GM12801 (cell line): ENCODE measurements around the gene CORO2B.

Source experiments
- CTCF ChIP-seq: IDR thresholded peaks from one replicate; pipeline ENCODE4 v1.5.1; 2011; ENCODE audit warnings: control low read depth; ENCODE audit not compliant: insufficient read length; ENCODE audit errors: extremely low read depth

Gene CORO2B

GRCh38 chr15:68602459-68603215, 23.8 kb downstream of the CORO2B start:
- TF ChIP-seq CTCF = no peak

GRCh38 chr15:68603216-68603595, 24.4 kb downstream of the CORO2B start:
- no peak for TF ChIP-seq CTCF

GRCh38 chr15:68603951-68604350, 25.2 kb downstream of the CORO2B start:
- no peak for TF ChIP-seq CTCF

- no peak for TF ChIP-seq CTCF
Measured at GRCh38 chr15:68606375-68606774, 27.6 kb downstream of the CORO2B start.

- TF ChIP-seq CTCF = no peak
Measured at GRCh38 chr15:68608206-68608843, 29.5 kb downstream of the CORO2B start.

- TF ChIP-seq CTCF = no peak
Measured at GRCh38 chr15:68608844-68609232, 30.0 kb downstream of the CORO2B start.

GRCh38 chr15:68609629-68610028, 30.8 kb downstream of the CORO2B start:
- TF ChIP-seq CTCF = no peak
